K562 (cell line): ENCODE data around the gene DAPK2. TPM values are rescaled to one million over a fixed set of nuclear protein-coding genes. Genes with fewer than 3 reads are reported as not detected.

ENCODE experiments used
- ATAC-seq: fragments of 200-7000 bp; cut with Tn5 transposase; 3 replicates; pipeline ENCODE4 v1.9.1; 2020; ENCODE audit warnings: moderate library complexity
- BruUV-seq: library from RNA; stranded (reverse); fragments of 400-500 nt; replicated peaks from 2 replicates; lab custom pipeline; 2021; lab: Mats Ljungman, UMichigan
- CTCF ChIA-PET: fragments of 300-600 bp; formaldehyde crosslinking; extraction: SDS; loops from one replicate; lab custom pipeline; 2021; ENCODE audit warnings: low intra/inter-chr PET ratio; lab: Yijun Ruan, JAX
- POLR2A ChIA-PET: fragments of 300-600, 350-650 bp; sonication (Branson Sonifier 250); formaldehyde crosslinking; extraction: SDS; loops from one replicate; lab custom pipeline; 2021; ENCODE audit warnings: antibody characterized with exemption, inconsistent platforms; lab: Yijun Ruan, JAX
- DNase-seq, 4 experiments: peaks; one replicate each; pipeline versions ENCODE4 v3.0.0 to v3.0.0-alpha.2; 2011 to 2018; ENCODE audit warnings: low spot score in 3 of 4, mixed read lengths in 3 of 4; ENCODE audit errors: extremely low read depth in 1 of 4
- FAIRE-seq: peaks from 2 replicates; lab custom pipeline; 2011; peaks lifted over from hg19 to GRCh38; lab: Jason Lieb, UNC
- H2AFZ ChIP-seq: 2 replicates; pipeline ENCODE4 v1.6.0; 2011; ENCODE audit warnings: low read depth, low read length, control low read depth, inconsistent platforms
- H3K27ac ChIP-seq: fragments of 200-600 bp; 3 replicates; pipeline ENCODE4 v1.8.0; 2011; ENCODE audit warnings: low read depth, mild to moderate bottlenecking, control low read depth, inconsistent platforms, low read length, moderate library complexity, mixed read lengths; ENCODE audit errors: extremely low read depth
- H3K27me3 ChIP-seq, 2 experiments: fragments of 300-600 bp in 1 of 2; 2 replicates in 1 of 2; 3 replicates in 1 of 2; pipeline versions ENCODE4 v1.6.0 to v1.8.0; 2011; ENCODE audit warnings: inconsistent platforms in 2 of 2, low read length in 2 of 2, mild to moderate bottlenecking in 1 of 2, mixed read lengths in 1 of 2, moderate library complexity in 1 of 2; ENCODE audit not compliant: control insufficient read depth in 2 of 2, insufficient read depth in 2 of 2
- H3K36me3 ChIP-seq: fragments of 300-600 bp; 3 replicates; pipeline ENCODE4 v1.8.0; 2011; ENCODE audit warnings: mild to moderate bottlenecking, low read length, inconsistent platforms; ENCODE audit not compliant: control insufficient read depth, insufficient read depth
- H3K4me1 ChIP-seq, 2 experiments: fragments of 200-600 bp in 1 of 2; replicated peaks in 1 of 2; 2 replicates in 1 of 2; 3 replicates in 1 of 2; pipeline versions ENCODE4 v1.5.1 to v1.8.0; 2011; ENCODE audit warnings: inconsistent platforms in 2 of 2, low read length in 2 of 2, mild to moderate bottlenecking in 1 of 2, mixed read lengths in 1 of 2, moderate library complexity in 1 of 2; ENCODE audit not compliant: control insufficient read depth in 2 of 2, insufficient read depth in 2 of 2
- H3K4me2 ChIP-seq: 2 replicates; pipeline ENCODE4 v1.6.1; 2011; ENCODE audit warnings: low read length, control low read depth, inconsistent platforms, mixed read lengths; ENCODE audit not compliant: insufficient read depth
- H3K4me3 ChIP-seq: fragments of 200-600 bp; sonication (generic), shearing (Covaris generic); 2 replicates; pipeline ENCODE4 v1.5.1; 2016; ENCODE audit warnings: control low read depth, inconsistent platforms
- H3K79me2 ChIP-seq: fragments of 200-600 bp; 3 replicates; pipeline ENCODE4 v1.8.0; 2011; ENCODE audit warnings: low read length, inconsistent platforms; ENCODE audit not compliant: control insufficient read depth, insufficient read depth
- H3K9ac ChIP-seq, 2 experiments: 2 replicates each; pipeline versions ENCODE4 v1.6.0 to v1.6.1; 2011; ENCODE audit warnings: low read depth in 2 of 2, low read length in 2 of 2, control low read depth in 1 of 2, inconsistent platforms in 1 of 2, mild to moderate bottlenecking in 1 of 2, mixed read lengths in 1 of 2; ENCODE audit not compliant: insufficient read depth in 1 of 2
- H3K9me1 ChIP-seq: one replicate; pipeline ENCODE4 v1.6.0; 2011; ENCODE audit warnings: inconsistent platforms, mild to moderate bottlenecking, low read length, moderate library complexity; ENCODE audit not compliant: control insufficient read depth, insufficient read depth
- H3K9me3 ChIP-seq: replicated peaks from 2 replicates; pipeline ENCODE4 v1.5.1; 2011; ENCODE audit warnings: low read depth, low read length, inconsistent platforms; ENCODE audit not compliant: control insufficient read depth, insufficient read depth
- H4K20me1 ChIP-seq: replicated peaks from 2 replicates; pipeline ENCODE4 v1.6.1; 2011; ENCODE audit warnings: low read length, inconsistent platforms, mixed read lengths; ENCODE audit not compliant: control insufficient read depth, insufficient read depth
- CBFA2T2 ChIP-seq: fragments of 450-650 bp; conservative IDR thresholded peaks from 2 replicates; pipeline ENCODE4 v1.6.1; 2017; ENCODE audit warnings: mild to moderate bottlenecking
- EGR1 ChIP-seq: fragments of 450-650 bp; conservative IDR thresholded peaks from 2 replicates; pipeline ENCODE4 v1.6.1; 2017; ENCODE audit warnings: mild to moderate bottlenecking
- SLC30A9 ChIP-seq: fragments of 250-450 bp; sonication (Bioruptor Pico); IDR thresholded peaks from 2 replicates; pipeline ENCODE4 v1.8.0; 2022; ENCODE audit warnings: mild to moderate bottlenecking, moderate library complexity
- SMAD4 ChIP-seq: fragments of 250-450 bp; sonication (Bioruptor Pico); conservative IDR thresholded peaks from 2 replicates; pipeline ENCODE4 v1.8.0; 2021; ENCODE audit warnings: inconsistent platforms, mild to moderate bottlenecking, moderate library complexity
- ZNF57 ChIP-seq: fragments of 450-650 bp; formaldehyde crosslinking; IDR thresholded peaks from 2 replicates; pipeline ENCODE4 v1.4.0; 2020; ENCODE audit warnings: mild to moderate bottlenecking, moderate library complexity
- ZSCAN32 ChIP-seq: fragments of 450-650 bp; formaldehyde crosslinking; IDR thresholded peaks from 2 replicates; pipeline ENCODE4 v1.4.0; 2020; ENCODE audit warnings: mild to moderate bottlenecking, moderate library complexity
- WGBS: fragments of 100-300 bp; shearing (Covaris generic); methylation state at CpG from one replicate; pipeline ENCODE4 v1.1.6; 2016; ENCODE audit warnings: low coverage, mixed read lengths; ENCODE audit not compliant: insufficient coverage; ENCODE audit errors: missing lambda C conversion rate; 5-methylcytosine and 5-hydroxymethylcytosine counted together
- in situ Hi-C: fragments of 300-500 bp; cut with MboI; formaldehyde crosslinking; loops from 4 replicates; pipeline ENCODE4 v1.15.0; 2018; ENCODE audit warnings: inconsistent platforms, mixed read lengths
- intact Hi-C: fragments of 100-400 bp; cut with micrococcal nuclease; formaldehyde crosslinking; loops from 2 replicates; pipeline ENCODE4 v1.14.2; 2022
- polyA plus RNA-seq, 8 experiments: library from polyadenylated mRNA; depleted of rRNA in 4 of 8; stranded (reverse) in 5 of 8; unstranded in 3 of 8; fragments of >200 nt; fragmentation: Nextera tagmentation in 2 of 8; fragmentation: Illumina TruSeq in 1 of 8; extraction: Ambion mirVana in 2 of 8; extraction: Trizol in 1 of 8; gene quantifications; 2 replicates each; pipeline versions ENCODE4 v1.2.1 to v1.2.3, GENCODE V29; 2011 to 2014; ENCODE audit warnings: inconsistent platforms in 1 of 8, missing spikeins in 1 of 8
- total RNA-seq, 7 experiments: library from RNA; depleted of rRNA in 6 of 7; stranded (reverse); fragments of >200 nt in 6 of 7; fragmentation: Illumina TruSeq in 2 of 7; extraction: Trizol in 2 of 7; gene quantifications; 2 replicates each; pipeline versions ENCODE4 v1.2.1 to v1.2.3, GENCODE V29; 2011 to 2021; ENCODE audit warnings: low replicate concordance in 1 of 7
- TF ChIP-seq, protein P1 (sequence below): fragments of 200-800 bp; sonication (Bioruptor generic); IDR thresholded peaks from 2 replicates; pipeline ENCODE4 v1.6.1; 2017; ENCODE audit warnings: missing genetic modification characterization, missing compliant biosample characterization
- TF ChIP-seq, protein P2 (sequence below): fragments of 250-450 bp; sonication (Bioruptor Pico); IDR thresholded peaks from 2 replicates; pipeline ENCODE4 v1.8.0; 2021; ENCODE audit warnings: mild to moderate bottlenecking, moderate library complexity

DAPK2 gene
- total and polyA plus RNA-seq, 9 of the 15 experiments (the other 6 are each of a cell fraction or from before 2014, with no cell fraction given) = 0.14 to 5.2 (median 2.2) TPM

DNA sequence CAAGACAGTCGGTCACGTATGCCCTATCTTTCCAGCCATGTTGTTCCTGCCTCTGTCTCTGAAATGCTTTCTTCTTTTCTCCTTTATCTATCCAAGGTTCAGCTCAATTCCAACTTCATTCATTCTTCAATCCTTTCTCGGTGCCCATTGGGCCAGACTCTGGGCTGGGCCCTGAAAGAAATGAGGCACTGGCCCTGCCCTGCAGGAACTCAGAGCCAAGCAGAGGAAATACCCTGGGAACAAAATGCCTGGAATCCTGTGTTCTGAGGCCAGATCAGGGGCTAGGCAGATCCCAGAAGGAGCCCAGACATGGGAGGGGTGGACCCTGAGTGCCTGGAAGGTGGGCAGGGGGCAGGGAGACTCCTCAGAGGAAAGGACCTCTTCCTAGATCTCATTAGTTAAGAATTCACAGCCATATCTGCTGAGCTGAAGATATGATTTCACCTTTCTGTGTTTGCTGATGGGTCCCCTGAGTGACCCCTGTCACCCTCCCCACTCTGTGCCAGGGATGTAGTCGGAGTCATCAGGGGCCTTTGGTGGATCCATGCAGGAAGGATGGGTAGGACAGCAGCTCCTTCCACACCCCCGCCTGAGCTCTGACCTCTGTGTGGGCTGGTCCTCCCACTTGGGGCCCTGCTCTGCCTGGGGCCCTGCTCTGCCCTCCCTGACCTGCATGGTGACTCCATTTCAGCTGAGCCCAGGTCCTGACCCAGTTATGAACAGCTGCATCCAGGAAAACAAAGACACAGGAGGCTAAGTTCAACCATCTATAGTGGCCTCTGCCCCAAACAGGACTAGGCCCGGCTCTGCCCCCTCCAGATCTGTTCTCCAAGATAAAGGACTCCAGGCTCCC is 5.3 kb upstream of the DAPK2 start:
- H3K27me3 ChIP-seq = no peaks in the 10 kb centered on the region
- H3K27ac ChIP-seq = no peak overlapping the region
- H4K20me1 ChIP-seq = no peaks in the 10 kb centered on the region
- DNase-seq = peak in 2 of 4 experiments; percentile 23 to 25
- peak overlapping the region in 1 of 2 experiments; percentile 70; a peak in 1 of 4 replicates for H3K9ac ChIP-seq
- H3K4me1 ChIP-seq = peaks cover 7 to 16% of the 10 kb centered on the region in 2 experiments; a peak in 3 of 5 replicates
- H3K4me2 ChIP-seq = no peak overlapping the region
- 43% methylated on average over 5 of the region's 6 CpGs for WGBS
- TF ChIP-seq ZNF57 (CRISPR knock-in tag) (no peak), CBFA2T2 (0 out of 2 replicates have a peak, but pooled peaks have one; percentile 4), SLC30A9 (CRISPR knock-in tag) (no peak), ZSCAN32 (no peak), EGR1 (peak; percentile 75), SMAD4 (CRISPR knock-in tag) (no peak)
- TF ChIP-seq, protein P1, sequence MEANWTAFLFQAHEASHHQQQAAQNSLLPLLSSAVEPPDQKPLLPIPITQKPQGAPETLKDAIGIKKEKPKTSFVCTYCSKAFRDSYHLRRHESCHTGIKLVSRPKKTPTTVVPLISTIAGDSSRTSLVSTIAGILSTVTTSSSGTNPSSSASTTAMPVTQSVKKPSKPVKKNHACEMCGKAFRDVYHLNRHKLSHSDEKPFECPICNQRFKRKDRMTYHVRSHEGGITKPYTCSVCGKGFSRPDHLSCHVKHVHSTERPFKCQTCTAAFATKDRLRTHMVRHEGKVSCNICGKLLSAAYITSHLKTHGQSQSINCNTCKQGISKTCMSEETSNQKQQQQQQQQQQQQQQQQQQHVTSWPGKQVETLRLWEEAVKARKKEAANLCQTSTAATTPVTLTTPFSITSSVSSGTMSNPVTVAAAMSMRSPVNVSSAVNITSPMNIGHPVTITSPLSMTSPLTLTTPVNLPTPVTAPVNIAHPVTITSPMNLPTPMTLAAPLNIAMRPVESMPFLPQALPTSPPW (CRISPR knock-in tag) = peak; percentile 17; the same call in 1 of the 2 replicates
- TF ChIP-seq, protein P2, sequence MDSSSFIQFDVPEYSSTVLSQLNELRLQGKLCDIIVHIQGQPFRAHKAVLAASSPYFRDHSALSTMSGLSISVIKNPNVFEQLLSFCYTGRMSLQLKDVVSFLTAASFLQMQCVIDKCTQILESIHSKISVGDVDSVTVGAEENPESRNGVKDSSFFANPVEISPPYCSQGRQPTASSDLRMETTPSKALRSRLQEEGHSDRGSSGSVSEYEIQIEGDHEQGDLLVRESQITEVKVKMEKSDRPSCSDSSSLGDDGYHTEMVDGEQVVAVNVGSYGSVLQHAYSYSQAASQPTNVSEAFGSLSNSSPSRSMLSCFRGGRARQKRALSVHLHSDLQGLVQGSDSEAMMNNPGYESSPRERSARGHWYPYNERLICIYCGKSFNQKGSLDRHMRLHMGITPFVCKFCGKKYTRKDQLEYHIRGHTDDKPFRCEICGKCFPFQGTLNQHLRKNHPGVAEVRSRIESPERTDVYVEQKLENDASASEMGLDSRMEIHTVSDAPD = no peak
- no peaks in the 10 kb centered on the region for H3K36me3 ChIP-seq
- H3K79me2 ChIP-seq = no peaks in the 10 kb centered on the region
- peak overlapping the region; percentile 59; the same call in 1 of the 2 replicates for H2AFZ ChIP-seq
- H3K9me1 ChIP-seq = no peaks in the 10 kb centered on the region
- peak; percentile 36 for ATAC-seq
- CTCF ChIA-PET = no interaction called here
- FAIRE-seq = no peak
- no peak overlapping the region for H3K4me3 ChIP-seq
- H3K9me3 ChIP-seq = no peaks in the 10 kb centered on the region
- intact Hi-C loops (no loop called here), in situ Hi-C loops (loop anchor here (5.0 to 25.0 kb wide), 4 partner anchors 229 to 764 kb away; partner anchors contain the start of gene APH1B)
- no TSS peak for BruUV-seq
- POLR2A ChIA-PET = no interaction called here
